ENCODE measurements around the gene ARL3.
"Not testable (repeated sequence)": the region's sequence is repeated elsewhere in the genome, so short reads cannot be mapped to it uniquely, and the experiment has no call there.

ARL3 gene

DNA sequence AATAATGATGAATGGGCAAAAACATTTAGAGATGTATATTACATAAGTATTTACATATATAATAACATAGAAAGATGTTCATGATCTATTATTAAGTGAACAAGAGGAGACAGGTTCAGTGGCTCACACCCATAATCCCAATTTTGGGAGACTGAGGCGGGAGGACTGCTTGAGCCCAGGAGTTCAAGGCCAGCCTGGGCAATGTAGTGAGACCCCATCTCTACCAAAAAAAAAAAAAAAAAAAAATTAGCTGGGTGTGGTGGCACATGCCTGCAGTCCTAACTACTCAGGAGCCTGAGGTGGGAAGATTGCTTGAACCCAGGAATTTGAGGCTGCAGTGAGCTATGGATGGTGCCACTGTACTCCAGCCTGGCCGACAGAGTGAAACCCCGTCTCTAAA lies 12.4 kb downstream of the ARL3 start:
- no peak for DNase-seq

DNA sequence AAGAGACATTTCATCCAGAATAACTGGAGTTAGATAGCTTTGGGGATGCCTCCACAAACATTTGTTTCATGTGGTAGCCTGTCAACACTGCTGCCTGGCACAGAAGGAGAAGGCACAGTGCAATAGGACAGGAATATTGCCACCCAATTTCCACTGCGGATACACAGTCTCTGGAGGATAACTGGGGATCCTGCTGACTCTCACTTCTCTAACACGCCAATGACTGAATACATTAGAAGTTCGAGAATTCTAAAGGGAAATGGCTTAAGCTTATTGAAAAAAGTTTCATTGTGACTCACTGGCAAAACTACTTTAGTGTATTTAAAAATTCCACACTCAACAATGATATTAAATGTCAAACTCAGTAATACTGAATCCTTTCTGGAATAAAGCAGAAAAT lies 12.9 kb downstream of the ARL3 start:
- no peak for DNase-seq

- DNase-seq: no peak
Measured at GRCh38 chr10:102698894-102699293, 15.3 kb downstream of the ARL3 start.

GRCh38 chr10:102696736-102697135 lies 17.5 kb downstream of the ARL3 start:
- DNase-seq: no peak

DNA sequence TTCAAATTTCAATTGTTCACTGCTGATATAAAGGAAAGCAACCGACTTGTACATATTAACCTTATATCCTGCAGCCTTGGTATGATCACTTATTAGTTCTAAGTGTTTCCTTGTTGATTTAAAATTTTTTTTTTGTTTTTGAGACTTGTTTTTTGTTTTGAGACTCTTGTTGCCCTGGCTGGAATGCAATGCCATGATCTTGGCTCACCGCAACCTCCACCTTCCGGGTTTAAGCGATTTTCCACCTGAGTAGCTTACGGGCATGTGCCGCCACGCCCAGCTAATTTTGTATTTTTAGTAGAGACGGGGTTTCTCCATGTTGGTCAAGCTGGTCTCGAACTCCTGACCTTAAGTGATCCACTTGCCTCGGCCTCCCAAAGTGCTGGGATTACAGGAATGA lies 18.8 kb downstream of the ARL3 start:
- not testable (repeated sequence) for DNase-seq

DNA sequence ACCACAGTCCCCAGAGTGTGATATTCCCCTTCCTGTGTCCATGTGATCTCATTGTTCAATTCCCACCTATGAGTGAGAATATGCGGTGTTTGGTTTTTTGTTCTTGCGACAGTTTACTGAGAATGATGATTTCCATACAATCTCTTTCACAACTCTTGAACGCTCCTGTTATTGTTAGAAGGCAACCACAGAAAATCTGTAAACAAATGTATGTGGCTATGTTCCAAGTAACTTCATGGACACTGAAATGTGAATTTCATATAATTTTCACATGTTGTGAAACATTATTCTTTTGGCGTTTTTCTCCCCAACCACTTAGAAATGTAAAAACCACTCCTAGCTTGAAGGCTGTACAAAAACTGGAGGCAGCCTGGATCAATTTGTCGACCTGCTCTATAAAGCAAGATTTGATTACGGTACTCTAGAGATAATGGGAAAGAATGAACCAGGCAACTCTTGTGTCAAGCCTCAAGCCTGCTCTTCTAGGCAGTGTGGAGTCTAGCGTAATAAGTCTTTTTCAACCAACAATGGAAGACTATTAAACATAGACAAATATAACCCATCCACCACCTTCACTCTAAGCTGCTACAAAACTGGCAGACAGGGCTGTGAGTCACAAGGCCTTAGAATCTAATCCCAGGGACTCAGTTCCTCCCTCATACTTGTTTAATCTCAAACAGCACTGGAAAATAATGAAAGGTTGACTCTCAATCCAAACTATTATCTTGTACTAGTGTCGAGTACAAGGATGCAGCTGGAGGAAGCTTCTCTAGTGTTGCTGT lies 22.7 kb downstream of the ARL3 start:
- no peak for DNase-seq

DNA sequence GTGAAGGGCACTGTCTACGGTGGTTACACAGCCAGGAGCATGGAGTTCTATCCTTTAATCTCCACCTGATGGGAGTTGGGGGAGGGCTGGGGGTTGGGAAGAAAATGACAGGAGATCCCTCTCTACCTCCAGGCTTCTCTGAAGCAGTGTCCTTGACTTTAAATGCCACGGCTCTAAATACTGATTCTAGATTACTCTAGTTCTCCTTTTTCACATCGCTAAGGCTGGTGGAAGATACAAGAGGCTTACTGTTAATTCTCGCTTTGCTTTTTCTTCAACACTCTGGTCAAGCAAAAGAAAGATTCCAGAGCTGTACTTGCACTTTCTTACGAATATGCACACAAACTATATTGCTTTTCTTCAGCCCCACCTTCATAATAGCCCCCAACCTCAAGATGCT lies 30.5 kb downstream of the ARL3 start:
- no peak for DNase-seq

- no peak for DNase-seq
Measured at GRCh38 chr10:102682981-102683380, 31.2 kb downstream of the ARL3 start.

GRCh38 chr10:102682416-102682815 lies 31.8 kb downstream of the ARL3 start:
- no peak for DNase-seq

DNA sequence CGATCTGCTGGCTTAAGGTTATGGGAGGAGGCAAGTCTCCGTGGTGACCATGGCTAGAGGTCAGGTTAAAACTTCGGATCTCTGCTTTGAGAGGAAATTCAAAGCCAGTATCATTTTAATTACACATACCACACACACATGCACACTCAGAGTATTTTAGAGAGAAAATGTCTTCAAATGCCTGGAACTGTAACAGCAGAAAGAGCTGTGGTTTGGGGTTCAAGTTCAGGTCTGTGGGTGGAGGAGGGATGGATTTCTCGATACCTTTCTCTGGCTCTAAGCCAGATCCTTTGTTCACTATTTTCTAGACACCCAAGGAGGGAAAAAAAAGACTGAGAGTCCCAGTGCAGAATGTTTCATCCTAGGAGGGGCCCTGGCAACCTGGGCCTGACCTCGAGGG lies 32.5 kb downstream of the ARL3 start:
- no peak for DNase-seq

- no peak for DNase-seq
Measured at GRCh38 chr10:102679596-102679995, 34.6 kb downstream of the ARL3 start.

- no peak for DNase-seq
Measured at GRCh38 chr10:102678842-102679289, 35.3 kb downstream of the ARL3 start.

GRCh38 chr10:102678068-102678400 lies 36.2 kb downstream of the ARL3 start:
- no peak for DNase-seq

DNA sequence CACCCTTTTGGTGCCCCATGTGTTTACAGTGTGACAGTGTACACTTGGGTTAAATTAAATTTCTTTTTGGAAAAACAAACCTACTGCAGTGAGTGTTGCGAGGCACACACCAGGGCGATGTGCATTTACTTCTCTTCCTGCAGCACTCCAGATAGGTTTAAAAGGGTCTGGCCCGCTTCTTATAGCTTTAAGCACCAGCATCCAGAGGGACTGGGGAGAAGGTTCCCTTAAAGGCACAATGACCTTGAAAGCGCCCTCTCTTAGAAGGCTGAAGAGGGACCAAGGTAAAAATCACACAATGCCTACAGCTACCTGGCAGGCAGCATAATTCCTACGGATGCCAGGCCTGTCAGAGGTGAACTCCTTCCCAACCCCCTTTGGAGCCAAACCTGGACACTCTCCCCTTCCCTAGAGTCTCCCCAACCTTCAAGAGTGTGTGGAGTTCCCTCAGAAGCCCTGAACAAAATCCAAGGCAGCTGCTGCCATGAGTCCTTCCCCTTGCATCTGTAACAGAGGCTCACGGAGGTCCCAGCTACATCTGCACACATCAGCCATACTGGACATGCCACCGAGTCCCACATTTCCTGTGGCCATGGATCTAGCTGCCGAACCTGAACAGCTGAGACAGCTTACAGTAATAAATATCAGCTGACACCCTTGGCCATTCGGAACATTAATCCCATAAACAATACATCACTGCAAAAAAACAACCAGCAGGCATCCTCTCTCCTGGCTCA lies 36.7 kb downstream of the ARL3 start:
- DNase-seq: no peak

- no peak for DNase-seq
Measured at GRCh38 chr10:102676534-102677315, 37.5 kb downstream of the ARL3 start.

GRCh38 chr10:102675666-102676533 lies 38.3 kb downstream of the ARL3 start:
- DNase-seq: no peak

GRCh38 chr10:102675011-102675665 lies 39.1 kb downstream of the ARL3 start:
- no peak for DNase-seq

DNA sequence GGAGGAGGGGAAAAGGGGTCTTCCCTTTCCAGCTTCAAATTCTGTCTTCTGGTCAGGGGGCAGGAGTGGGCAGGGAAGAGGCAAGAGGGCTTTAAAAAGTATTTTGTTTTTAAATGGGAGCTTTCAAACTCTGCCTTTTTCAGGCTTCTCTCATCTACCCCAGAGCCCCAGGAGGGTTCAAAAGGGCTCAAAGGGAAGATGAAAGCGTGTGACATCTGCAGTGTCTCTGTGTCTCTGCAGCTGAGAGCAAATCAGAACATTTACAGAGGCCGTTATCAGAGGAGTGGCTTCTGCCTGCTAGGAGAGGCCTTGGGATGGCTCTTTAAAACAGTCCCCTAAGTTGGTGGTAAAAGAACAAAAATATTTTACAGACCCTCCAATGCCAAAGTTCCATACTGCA lies 39.6 kb downstream of the ARL3 start:
- no peak for DNase-seq

GRCh38 chr10:102673819-102674511 lies 40.2 kb downstream of the ARL3 start:
- peak; percentile 66 for DNase-seq

DNA sequence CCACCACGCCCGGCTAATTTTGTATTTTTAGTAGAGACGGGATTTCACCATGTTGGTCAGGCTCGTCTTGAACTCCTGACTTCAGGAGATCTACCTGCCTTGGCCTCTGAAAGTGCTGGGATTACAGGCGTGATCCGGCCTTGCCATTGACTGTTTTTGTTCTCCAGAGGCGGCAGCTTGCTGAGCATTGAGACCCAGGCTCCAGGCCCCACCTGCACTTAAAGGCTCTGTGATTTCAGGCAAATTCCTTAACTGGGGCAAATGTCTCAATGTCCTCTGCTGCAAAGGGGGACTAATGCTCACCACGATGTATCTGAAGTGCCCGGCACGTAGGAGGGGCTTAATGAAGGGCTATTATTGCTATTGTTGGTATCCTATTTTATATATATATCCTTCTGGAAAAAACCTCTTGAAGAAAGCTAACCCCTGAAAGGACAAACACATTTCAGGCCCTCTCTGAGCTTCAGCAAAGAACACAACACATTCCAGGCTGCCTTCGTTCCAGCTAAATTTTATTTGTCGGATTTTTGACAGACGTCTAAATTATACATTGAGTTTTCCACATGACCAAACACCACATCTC lies 40.9 kb downstream of the ARL3 start:
- DNase-seq: no peak

GRCh38 chr10:102670871-102671434 lies 43.2 kb downstream of the ARL3 start:
- DNase-seq: peak; percentile 77

All from NCI-H1694 (cell line).